NB4 (cell line): ENCODE results near the gene SMO.

Source experiments
- CTCF ChIP-seq: IDR thresholded peaks from one replicate; pipeline ENCODE4 v1.5.1; 2012; ENCODE audit warnings: low read depth, low read length
- MAX ChIP-seq: IDR thresholded peaks from 2 replicates; pipeline ENCODE4 v1.6.1; 2011; ENCODE audit warnings: low read depth, low read length
- POLR2A ChIP-seq: IDR thresholded peaks from 2 replicates; pipeline ENCODE4 v1.6.1; 2011; ENCODE audit warnings: mild to moderate bottlenecking; ENCODE audit not compliant: insufficient read length; ENCODE audit errors: extremely low read depth

DNA sequence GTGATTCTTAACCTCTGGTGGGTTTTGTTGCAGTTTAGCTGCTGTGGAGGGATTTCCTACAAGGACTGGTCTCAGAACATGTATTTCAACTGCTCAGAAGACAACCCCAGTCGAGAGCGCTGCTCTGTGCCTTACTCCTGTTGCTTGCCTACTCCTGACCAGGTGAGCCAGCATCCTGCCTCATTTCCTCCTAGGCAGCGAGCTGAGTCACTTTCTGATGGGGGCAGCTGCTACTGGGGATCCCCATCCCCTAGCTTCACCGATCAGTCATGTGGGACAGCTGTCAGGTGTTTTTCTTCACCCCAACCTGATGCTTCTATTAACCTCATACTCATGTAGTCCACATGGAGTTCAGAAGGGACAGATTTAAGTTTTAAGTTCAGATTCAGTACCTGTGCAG, 21.7 kb upstream of the SMO start:
- no peak for TF ChIP-seq CTCF
- TF ChIP-seq POLR2A: no peak
- no peak for TF ChIP-seq MAX
